HEK293 (cell line): ENCODE data around the gene LRP5.

Experiments
- CTCF ChIA-PET: fragments of 350-600 bp; formaldehyde crosslinking; extraction: SDS; loops from one replicate; lab custom pipeline; 2021; ENCODE audit warnings: antibody characterized with exemption; lab: Yijun Ruan, JAX
- POLR2A ChIA-PET: fragments of 300-600 bp; formaldehyde crosslinking; extraction: SDS; loops from one replicate; lab custom pipeline; 2020; ENCODE audit warnings: antibody characterized with exemption, inconsistent platforms; lab: Yijun Ruan, JAX
- H3K27ac ChIP-seq: fragments of 200-500 bp; sonication (Bioruptor generic); 2 replicates; pipeline ENCODE4 v1.5.1; 2014; ENCODE audit warnings: low read depth, low read length, control low read depth, inconsistent platforms; ENCODE audit errors: extremely low read depth
- H3K36me3 ChIP-seq, 2 experiments: fragments of 200-500 bp in 1 of 2; sonication (Bioruptor generic) in 1 of 2; 1 replicate in 1 of 2; 2 replicates in 1 of 2; pipeline ENCODE4 v1.5.1; 2014 to 2017; ENCODE audit warnings: inconsistent platforms in 2 of 2, low read length in 2 of 2; ENCODE audit not compliant: control insufficient read depth in 2 of 2, insufficient read depth in 1 of 2
- H3K4me1 ChIP-seq: fragments of 200-500 bp; sonication (Bioruptor generic); 2 replicates; pipeline ENCODE4 v1.5.1; 2014; ENCODE audit warnings: mild to moderate bottlenecking, low read length, inconsistent platforms; ENCODE audit not compliant: control insufficient read depth, insufficient read depth
- H3K4me3 ChIP-seq: 2 replicates; pipeline ENCODE4 v1.5.1; 2011; ENCODE audit warnings: low read depth, mild to moderate bottlenecking, control low read depth, low read length, moderate library complexity
- H3K9me3 ChIP-seq: fragments of 200-500 bp; sonication (Bioruptor generic); 2 replicates; pipeline ENCODE4 v1.5.1; 2014; ENCODE audit warnings: low read depth, low read length, inconsistent platforms; ENCODE audit not compliant: control insufficient read depth, insufficient read depth
- EGR2 ChIP-seq: fragments of 450-650 bp; formaldehyde crosslinking; IDR thresholded peaks from 2 replicates; pipeline ENCODE4 v1.5.1; 2016; ENCODE audit warnings: low read depth, missing biosample characterization, missing genetic modification characterization
- GLIS1 ChIP-seq: fragments of 450-650 bp; formaldehyde crosslinking; IDR thresholded peaks from 2 replicates; pipeline ENCODE4 v1.5.1; 2016; ENCODE audit warnings: missing biosample characterization, missing genetic modification characterization
- KLF1 ChIP-seq: fragments of 450-650 bp; formaldehyde crosslinking; IDR thresholded peaks from 2 replicates; pipeline ENCODE4 v1.5.1; 2016; ENCODE audit warnings: missing biosample characterization, missing genetic modification characterization
- MYNN ChIP-seq: fragments of 450-650 bp; formaldehyde crosslinking; IDR thresholded peaks from 2 replicates; pipeline ENCODE4 v1.5.1; 2016; ENCODE audit warnings: missing biosample characterization, missing genetic modification characterization, borderline replicate concordance
- ZBTB17 ChIP-seq: fragments of 450-650 bp; formaldehyde crosslinking; IDR thresholded peaks from 2 replicates; pipeline ENCODE4 v1.5.1; 2016; ENCODE audit warnings: missing biosample characterization, missing genetic modification characterization
- ZBTB7A ChIP-seq: fragments of 450-650 bp; formaldehyde crosslinking; IDR thresholded peaks from 2 replicates; pipeline ENCODE4 v1.5.1; 2016; ENCODE audit warnings: low read depth, missing biosample characterization, missing genetic modification characterization
- ZFHX2 ChIP-seq: fragments of 450-650 bp; formaldehyde crosslinking; conservative IDR thresholded peaks from 2 replicates; pipeline ENCODE4 v1.5.1; 2016; ENCODE audit warnings: missing biosample characterization, missing genetic modification characterization
- ZIC2 ChIP-seq: fragments of 450-650 bp; formaldehyde crosslinking; IDR thresholded peaks from 2 replicates; pipeline ENCODE4 v1.5.1; 2016; ENCODE audit warnings: missing biosample characterization, missing genetic modification characterization
- ZNF138 ChIP-seq: fragments of 450-650 bp; formaldehyde crosslinking; IDR thresholded peaks from 2 replicates; pipeline ENCODE4 v1.5.1; 2016; ENCODE audit warnings: missing biosample characterization, missing genetic modification characterization, borderline replicate concordance
- ZNF155 ChIP-seq: fragments of 450-650 bp; formaldehyde crosslinking; IDR thresholded peaks from 2 replicates; pipeline ENCODE4 v1.5.1; 2016; ENCODE audit warnings: missing biosample characterization, missing genetic modification characterization
- ZNF169 ChIP-seq: fragments of 450-650 bp; formaldehyde crosslinking; IDR thresholded peaks from 2 replicates; pipeline ENCODE4 v1.5.1; 2016; ENCODE audit warnings: missing biosample characterization, missing genetic modification characterization
- ZNF175 ChIP-seq: fragments of 450-650 bp; formaldehyde crosslinking; IDR thresholded peaks from 2 replicates; pipeline ENCODE4 v1.5.1; 2016; ENCODE audit warnings: missing biosample characterization, missing genetic modification characterization
- ZNF2 ChIP-seq: fragments of 450-650 bp; formaldehyde crosslinking; IDR thresholded peaks from 2 replicates; pipeline ENCODE4 v1.5.1; 2016; ENCODE audit warnings: missing biosample characterization, missing genetic modification characterization
- ZNF248 ChIP-seq: fragments of 450-650 bp; formaldehyde crosslinking; IDR thresholded peaks from 2 replicates; pipeline ENCODE4 v1.5.1; 2017; ENCODE audit warnings: missing biosample characterization, missing genetic modification characterization
- ZNF324 ChIP-seq: fragments of 450-650 bp; formaldehyde crosslinking; IDR thresholded peaks from 2 replicates; pipeline ENCODE4 v1.5.1; 2016; ENCODE audit warnings: missing biosample characterization, missing genetic modification characterization
- ZNF488 ChIP-seq: fragments of 450-650 bp; formaldehyde crosslinking; IDR thresholded peaks from 2 replicates; pipeline ENCODE4 v1.5.1; 2016; ENCODE audit warnings: missing biosample characterization, missing genetic modification characterization
- ZNF510 ChIP-seq: fragments of 450-650 bp; formaldehyde crosslinking; IDR thresholded peaks from 2 replicates; pipeline ENCODE4 v1.5.1; 2018; ENCODE audit warnings: mild to moderate bottlenecking, missing genetic modification characterization, missing biosample characterization; ENCODE audit not compliant: insufficient replicate concordance
- ZNF529 ChIP-seq: fragments of 450-650 bp; formaldehyde crosslinking; IDR thresholded peaks from 2 replicates; pipeline ENCODE4 v1.5.1; 2017; ENCODE audit warnings: missing genetic modification characterization, missing biosample characterization; ENCODE audit not compliant: insufficient replicate concordance
- ZNF571 ChIP-seq: fragments of 450-650 bp; formaldehyde crosslinking; IDR thresholded peaks from 2 replicates; pipeline ENCODE4 v1.5.0; 2017; ENCODE audit warnings: missing biosample characterization, missing genetic modification characterization
- ZNF600 ChIP-seq: fragments of 450-650 bp; formaldehyde crosslinking; IDR thresholded peaks from 2 replicates; pipeline ENCODE4 v1.5.1; 2016; ENCODE audit warnings: missing biosample characterization, missing genetic modification characterization
- ZNF629 ChIP-seq: fragments of 450-650 bp; formaldehyde crosslinking; IDR thresholded peaks from 2 replicates; pipeline ENCODE4 v1.5.1; 2017; ENCODE audit warnings: missing biosample characterization, missing genetic modification characterization
- ZNF654 ChIP-seq: fragments of 450-650 bp; formaldehyde crosslinking; IDR thresholded peaks from 2 replicates; pipeline ENCODE4 v1.5.1; 2016; ENCODE audit warnings: low read depth, missing biosample characterization, missing genetic modification characterization
- ZNF660 ChIP-seq: fragments of 450-650 bp; IDR thresholded peaks from 2 replicates; pipeline ENCODE4 v1.5.1; 2018; ENCODE audit warnings: missing biosample characterization, mild to moderate bottlenecking, missing genetic modification characterization
- ZNF664 ChIP-seq: fragments of 450-650 bp; formaldehyde crosslinking; IDR thresholded peaks from 2 replicates; pipeline ENCODE4 v1.5.1; 2016; ENCODE audit warnings: missing biosample characterization, missing genetic modification characterization
- ZNF704 ChIP-seq: fragments of 450-650 bp; formaldehyde crosslinking; IDR thresholded peaks from 2 replicates; pipeline ENCODE4 v1.5.1; 2016; ENCODE audit warnings: missing biosample characterization, missing genetic modification characterization
- ZNF791 ChIP-seq: fragments of 450-650 bp; formaldehyde crosslinking; IDR thresholded peaks from 2 replicates; pipeline ENCODE4 v1.5.1; 2016; ENCODE audit warnings: missing biosample characterization, missing genetic modification characterization
- ZNF837 ChIP-seq: fragments of 450-650 bp; formaldehyde crosslinking; IDR thresholded peaks from 2 replicates; pipeline ENCODE4 v1.5.1; 2016; ENCODE audit warnings: missing biosample characterization, missing genetic modification characterization
- TF ChIP-seq, protein P1 (sequence below): fragments of 450-650 bp; formaldehyde crosslinking; IDR thresholded peaks from 2 replicates; pipeline ENCODE4 v1.5.1; 2016; ENCODE audit warnings: missing biosample characterization, missing genetic modification characterization
- TF ChIP-seq, protein P2 (sequence below): fragments of 450-650 bp; formaldehyde crosslinking; IDR thresholded peaks from 2 replicates; pipeline ENCODE4 v1.5.1; 2016; ENCODE audit warnings: missing biosample characterization, missing genetic modification characterization

LRP5 gene

GRCh38 chr11:68297812-68298658 lies 14.4 kb upstream of the LRP5 start:
- ChIA-PET CTCF (interaction anchor here (0.5 to 6.5 kb wide), 26 partner anchors 9 to 1493 kb away, joined by 3 to 122 read pairs (median 4); partner anchors contain the start of genes ALDH3B1 and C11orf24), POLR2A (interaction anchor here (0.5 to 2.3 kb wide), 4 partner anchors 26 to 54 kb away, joined by 3 to 12 read pairs (median 4); partner anchors contain the start of gene C11orf24)
- no peaks in the 10 kb centered on the region for H3K36me3 ChIP-seq
- H3K27ac ChIP-seq: no peak overlapping the region
- H3K4me1 ChIP-seq: no peaks in the 10 kb centered on the region
- no peaks in the 10 kb centered on the region for H3K9me3 ChIP-seq
- no peak overlapping the region for H3K4me3 ChIP-seq
- TF ChIP-seq GLIS1: 0 out of 2 replicates have a peak, but pooled peaks have one; percentile 14
- peak; percentile 23; the same call in 1 of the 2 replicates for TF ChIP-seq ZIC2 (tag by site-specific recombination)
- TF ChIP-seq ZBTB17: peak; percentile 36
- TF ChIP-seq, protein P1, sequence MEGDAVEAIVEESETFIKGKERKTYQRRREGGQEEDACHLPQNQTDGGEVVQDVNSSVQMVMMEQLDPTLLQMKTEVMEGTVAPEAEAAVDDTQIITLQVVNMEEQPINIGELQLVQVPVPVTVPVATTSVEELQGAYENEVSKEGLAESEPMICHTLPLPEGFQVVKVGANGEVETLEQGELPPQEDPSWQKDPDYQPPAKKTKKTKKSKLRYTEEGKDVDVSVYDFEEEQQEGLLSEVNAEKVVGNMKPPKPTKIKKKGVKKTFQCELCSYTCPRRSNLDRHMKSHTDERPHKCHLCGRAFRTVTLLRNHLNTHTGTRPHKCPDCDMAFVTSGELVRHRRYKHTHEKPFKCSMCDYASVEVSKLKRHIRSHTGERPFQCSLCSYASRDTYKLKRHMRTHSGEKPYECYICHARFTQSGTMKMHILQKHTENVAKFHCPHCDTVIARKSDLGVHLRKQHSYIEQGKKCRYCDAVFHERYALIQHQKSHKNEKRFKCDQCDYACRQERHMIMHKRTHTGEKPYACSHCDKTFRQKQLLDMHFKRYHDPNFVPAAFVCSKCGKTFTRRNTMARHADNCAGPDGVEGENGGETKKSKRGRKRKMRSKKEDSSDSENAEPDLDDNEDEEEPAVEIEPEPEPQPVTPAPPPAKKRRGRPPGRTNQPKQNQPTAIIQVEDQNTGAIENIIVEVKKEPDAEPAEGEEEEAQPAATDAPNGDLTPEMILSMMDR (tag by site-specific recombination): peak; percentile 79
- no peak for TF ChIP-seq ZNF664 (tag by site-specific recombination)
- TF ChIP-seq ZNF654 (tag by site-specific recombination): peak; percentile 54
- no peak for TF ChIP-seq ZNF155 (tag by site-specific recombination)
- TF ChIP-seq ZNF629 (tag by site-specific recombination): no peak
- TF ChIP-seq MYNN (tag by site-specific recombination): no peak
- TF ChIP-seq, all 188 proteins: peak for 5

DNA sequence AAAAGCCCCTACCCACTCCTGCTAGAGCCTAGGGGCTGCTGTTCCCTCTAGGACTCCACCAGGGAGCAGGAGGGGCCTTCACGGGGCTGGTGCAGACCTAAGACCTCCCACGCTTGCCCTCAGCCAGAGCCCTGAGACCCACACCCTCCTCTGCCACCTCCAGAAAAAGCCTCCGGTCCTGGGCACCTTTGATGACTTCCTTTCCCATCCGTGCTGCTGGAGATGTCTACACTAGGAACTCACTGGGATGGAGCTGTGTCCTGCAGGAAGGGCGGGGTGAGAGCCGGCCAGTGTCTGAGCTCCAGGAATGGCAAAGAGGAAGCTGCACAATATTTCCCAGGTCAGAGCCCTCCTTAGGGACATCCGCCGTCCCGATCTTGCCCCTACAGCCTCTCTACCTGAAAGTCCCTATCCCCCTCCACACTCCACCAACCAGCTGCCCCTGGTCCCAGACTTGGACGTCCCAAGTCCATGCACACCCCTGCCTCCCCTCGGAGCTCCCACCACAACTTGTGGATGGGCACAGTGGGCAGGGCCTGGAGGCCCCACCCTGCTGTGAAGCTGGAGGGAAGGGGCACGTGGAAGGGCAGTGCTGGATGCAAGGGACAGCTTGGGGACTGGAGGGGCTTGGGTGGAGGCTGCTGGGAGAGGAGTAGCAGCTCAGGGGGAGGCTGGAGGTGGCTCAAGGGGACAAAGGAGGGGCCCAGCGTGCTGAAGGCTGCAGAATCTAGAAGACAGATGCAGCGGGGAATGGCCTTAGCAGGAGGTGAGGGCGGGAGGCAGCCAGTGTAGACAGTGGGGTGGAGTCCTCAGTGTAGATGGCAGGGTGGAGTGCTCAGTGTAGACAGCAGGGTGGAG lies 13.5 kb upstream of the LRP5 start:
- H3K4me3 ChIP-seq: no peak overlapping the region
- H3K4me1 ChIP-seq: no peaks in the 10 kb centered on the region
- no peaks in the 10 kb centered on the region for H3K9me3 ChIP-seq
- no peaks in the 10 kb centered on the region for H3K36me3 ChIP-seq
- POLR2A ChIA-PET: interaction anchor here (1.2 to 1.6 kb wide), 2 partner anchors 27 to 37 kb away, joined by 3 to 6 read pairs; partner anchors contain the start of gene C11orf24
- H3K27ac ChIP-seq: no peak overlapping the region
- CTCF ChIA-PET: interaction anchor here (0.6 to 6.5 kb wide), 17 partner anchors 8 to 785 kb away, joined by 3 to 122 read pairs (median 6); no protein-coding TSS in a partner anchor
- no peak for TF ChIP-seq ZNF488 (tag by site-specific recombination)
- TF ChIP-seq ZNF600 (tag by site-specific recombination): no peak
- TF ChIP-seq ZNF704: no peak
- TF ChIP-seq ZNF837 (tag by site-specific recombination): no peak
- TF ChIP-seq ZNF248 (tag by site-specific recombination): no peak
- TF ChIP-seq ZNF660 (tag by site-specific recombination): no peak
- TF ChIP-seq EGR2: peak; percentile 32; the same call in 1 of the 2 replicates
- no peak for TF ChIP-seq ZBTB7A (tag by site-specific recombination)
- no peak for TF ChIP-seq ZNF529 (tag by site-specific recombination)
- no peak for TF ChIP-seq ZNF138 (tag by site-specific recombination)
- no peak for TF ChIP-seq ZNF155 (tag by site-specific recombination)
- TF ChIP-seq, protein P2, sequence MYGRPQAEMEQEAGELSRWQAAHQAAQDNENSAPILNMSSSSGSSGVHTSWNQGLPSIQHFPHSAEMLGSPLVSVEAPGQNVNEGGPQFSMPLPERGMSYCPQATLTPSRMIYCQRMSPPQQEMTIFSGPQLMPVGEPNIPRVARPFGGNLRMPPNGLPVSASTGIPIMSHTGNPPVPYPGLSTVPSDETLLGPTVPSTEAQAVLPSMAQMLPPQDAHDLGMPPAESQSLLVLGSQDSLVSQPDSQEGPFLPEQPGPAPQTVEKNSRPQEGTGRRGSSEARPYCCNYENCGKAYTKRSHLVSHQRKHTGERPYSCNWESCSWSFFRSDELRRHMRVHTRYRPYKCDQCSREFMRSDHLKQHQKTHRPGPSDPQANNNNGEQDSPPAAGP: no peak
- TF ChIP-seq ZNF571 (tag by site-specific recombination): no peak
- TF ChIP-seq ZNF324: no peak
- peak; percentile 46; the same call in 1 of the 2 replicates for TF ChIP-seq KLF1 (tag by site-specific recombination)
- no peak for TF ChIP-seq ZNF2
- peak; percentile 52 for TF ChIP-seq ZFHX2 (tag by site-specific recombination)
- TF ChIP-seq ZNF169 (tag by site-specific recombination): no peak
- no peak for TF ChIP-seq ZNF791 (tag by site-specific recombination)
- TF ChIP-seq ZNF510 (tag by site-specific recombination): no peak
- no peak for TF ChIP-seq ZNF175 (tag by site-specific recombination)
